Left ventricle myocardium inferior (tissue), 1 donor: ENCODE data around the gene REV3L. TPM values are rescaled to one million over a fixed set of nuclear protein-coding genes. Genes with fewer than 3 reads are reported as not detected.

Experiments used
- DNase-seq: peaks from one replicate; pipeline ENCODE4 v3.0.0-alpha.2; 2020
- H3K27ac ChIP-seq: fragments of 200-600 bp; replicated peaks from 2 replicates; pipeline ENCODE4 v1.8.0; 2021
- H3K27me3 ChIP-seq: fragments of 200-600 bp; 2 replicates; pipeline ENCODE4 v1.8.0; 2021; ENCODE audit warnings: low read depth
- H3K36me3 ChIP-seq: fragments of 200-600 bp; 2 replicates; pipeline ENCODE4 v1.8.0; 2021
- H3K4me1 ChIP-seq: fragments of 200-600 bp; 2 replicates; pipeline ENCODE4 v1.8.0; 2021
- H3K4me3 ChIP-seq: fragments of 200-600 bp; 2 replicates; pipeline ENCODE4 v1.8.0; 2021; ENCODE audit warnings: mild to moderate bottlenecking, moderate library complexity
- H3K9me3 ChIP-seq: fragments of 200-600 bp; replicated peaks from 2 replicates; pipeline ENCODE4 v1.8.0; 2021
- CTCF ChIP-seq: fragments of 200-600 bp; IDR thresholded peaks from 2 replicates; pipeline ENCODE4 v1.8.0; 2021; ENCODE audit warnings: antibody characterized with exemption, mild to moderate bottlenecking, borderline replicate concordance
- intact Hi-C: fragments of 100-400 bp; cut with micrococcal nuclease; formaldehyde crosslinking; loops from one replicate; pipeline ENCODE4 v1.11.0; 2022
- total RNA-seq: library from RNA; stranded (reverse); fragmentation: NEBNext Ultra II Directional; extraction: Animal tissue kit (Norgen Biotek cat#: 25700); gene quantifications from one replicate; pipeline ENCODE4 v1.2.1, GENCODE V29; 2021
- donor health status: DM: no; HTN: yes; CAD: no; lungs with severe emphysema.

Gene REV3L
- total RNA-seq, 1 donor from 2014 or later, result 12.5 TPM

GRCh38 chr6:111280445-111280955 lies 202.5 kb downstream of the REV3L start:
- H3K36me3 ChIP-seq, result peaks cover 56% of the 10 kb centered on the region

GRCh38 chr6:111278731-111279130 lies 204.3 kb downstream of the REV3L start:
- Histone ChIP-seq H3K36me3 (peaks cover 73% of the 10 kb centered on the region), H3K4me1 (no peaks in the 10 kb centered on the region), H3K4me3 (no peak overlapping the region), H3K27ac (no peak overlapping the region), H3K27me3 (no peaks in the 10 kb centered on the region), H3K9me3 (peaks cover 29% of the 10 kb centered on the region)
- no peak for DNase-seq
- TF ChIP-seq CTCF, result no peak
- intact Hi-C loops, result no loop called here

More at GRCh38 chr6:111280445-111280955, 202.5 kb downstream of the REV3L start:
- Histone ChIP-seq H3K27me3 (no peaks in the 10 kb centered on the region), H3K9me3 (peaks cover 11% of the 10 kb centered on the region), H3K4me3 (no peak overlapping the region), H3K27ac (no peak overlapping the region), H3K4me1 (no peaks in the 10 kb centered on the region)
- no peak for TF ChIP-seq CTCF
- intact Hi-C loops, result no loop called here
- no peak for DNase-seq

- no peak overlapping the region for H3K4me3 ChIP-seq
- no peak for TF ChIP-seq CTCF
- peaks cover 38% of the 10 kb centered on the region for H3K9me3 ChIP-seq
- H3K4me1 ChIP-seq, result no peaks in the 10 kb centered on the region
- H3K27ac ChIP-seq, result no peak overlapping the region
- H3K27me3 ChIP-seq, result no peaks in the 10 kb centered on the region
- intact Hi-C loops, result no loop called here
- DNase-seq, result no peak
- H3K36me3 ChIP-seq, result peaks cover 77% of the 10 kb centered on the region
Measured at GRCh38 chr6:111277819-111278218, 205.2 kb downstream of the REV3L start.

- Histone ChIP-seq H3K27me3 (no peaks in the 10 kb centered on the region), H3K27ac (no peak overlapping the region), H3K36me3 (peaks cover 87% of the 10 kb centered on the region), H3K9me3 (peaks cover 42% of the 10 kb centered on the region), H3K4me3 (no peak overlapping the region), H3K4me1 (no peaks in the 10 kb centered on the region)
- intact Hi-C loops, result no loop called here
- DNase-seq, result no peak
- no peak for TF ChIP-seq CTCF
Measured at GRCh38 chr6:111276736-111277135, 206.3 kb downstream of the REV3L start.

- H3K9me3 ChIP-seq, result peaks cover 42% of the 10 kb centered on the region
- H3K27me3 ChIP-seq, result no peaks in the 10 kb centered on the region
- no peak for DNase-seq
- peaks cover 87% of the 10 kb centered on the region for H3K36me3 ChIP-seq
- H3K4me3 ChIP-seq, result no peak overlapping the region
- TF ChIP-seq CTCF, result no peak
- H3K27ac ChIP-seq, result no peak overlapping the region
- intact Hi-C loops, result no loop called here
- H3K4me1 ChIP-seq, result no peaks in the 10 kb centered on the region
Measured at GRCh38 chr6:111276335-111276734, 206.7 kb downstream of the REV3L start.
